IMR-90 (cell line): ENCODE results near the gene ACO1.

ENCODE experiments used
- CTCF ChIP-seq: conservative IDR thresholded peaks from 2 replicates; pipeline ENCODE4 v1.5.1; 2012; ENCODE audit warnings: mild to moderate bottlenecking, low read depth, low read length, improper control_type of control experiment
- ELK1 ChIP-seq: fragments of 150-350 bp; IDR thresholded peaks from 2 replicates; pipeline ENCODE4 v1.6.1; 2016; ENCODE audit warnings: low read depth, mild to moderate bottlenecking, low read length, moderate library complexity, borderline replicate concordance
- FOS ChIP-seq: fragments of 150-350 bp; IDR thresholded peaks from 2 replicates; pipeline ENCODE4 v1.6.1; 2016; ENCODE audit warnings: low read depth, low read length
- MAZ ChIP-seq: IDR thresholded peaks from 2 replicates; pipeline ENCODE4 v1.6.1; 2012; ENCODE audit warnings: low read depth, mild to moderate bottlenecking, low read length, improper control_type of control experiment, moderate library complexity, borderline replicate concordance
- MXI1 ChIP-seq: IDR thresholded peaks from 2 replicates; pipeline ENCODE4 v1.6.1; 2012; ENCODE audit warnings: low read depth, mild to moderate bottlenecking, low read length, moderate library complexity, borderline replicate concordance
- POLR2A ChIP-seq: IDR thresholded peaks from 2 replicates; pipeline ENCODE4 v1.6.1; 2012; ENCODE audit warnings: mild to moderate bottlenecking, low read depth, low read length
- RAD21 ChIP-seq: IDR thresholded peaks from 2 replicates; pipeline ENCODE4 v1.6.1; 2012; ENCODE audit warnings: low read length, improper control_type of control experiment

GRCh38 chr9:32403567-32404260 is 19.3 kb downstream of the ACO1 start:
- TF ChIP-seq CTCF (no peak), RAD21 (no peak), POLR2A (no peak), FOS (no peak), MXI1 (no peak), MAZ (no peak), ELK1 (no peak)
